ENCODE results near the gene CYP39A1.

GRCh38 chr6:46507426-46507825 lies 145.2 kb downstream of the CYP39A1 start:
- no peak for TF ChIP-seq CTCF (IDR thresholded peaks at IDR 0.05)
- no peak for TF ChIP-seq POLR2A (IDR thresholded peaks at IDR 0.05)
